Peyer's patch (tissue), 4 donors: Measurements from ENCODE around the gene MC1R.

Experiments
- POLR2A ChIP-seq, 2 donors: fragments of 450-650 bp; IDR thresholded peaks; one replicate each; pipeline ENCODE4 v1.5.1; 2017; ENCODE audit warnings: antibody characterized with exemption in 2 of 2, mild to moderate bottlenecking in 2 of 2, moderate library complexity in 2 of 2
- TF ChIP-seq, protein P1 (sequence below), 6 experiments: fragments of 450-650 bp in 4 of 6; fragments of 200-600 bp in 2 of 6; sonication (generic) in 1 of 6; IDR thresholded peaks; one replicate each; pipeline ENCODE4 v1.5.1; 2017 to 2019; ENCODE audit warnings: antibody characterized with exemption in 6 of 6, mild to moderate bottlenecking in 3 of 6, moderate library complexity in 1 of 6

DNA sequence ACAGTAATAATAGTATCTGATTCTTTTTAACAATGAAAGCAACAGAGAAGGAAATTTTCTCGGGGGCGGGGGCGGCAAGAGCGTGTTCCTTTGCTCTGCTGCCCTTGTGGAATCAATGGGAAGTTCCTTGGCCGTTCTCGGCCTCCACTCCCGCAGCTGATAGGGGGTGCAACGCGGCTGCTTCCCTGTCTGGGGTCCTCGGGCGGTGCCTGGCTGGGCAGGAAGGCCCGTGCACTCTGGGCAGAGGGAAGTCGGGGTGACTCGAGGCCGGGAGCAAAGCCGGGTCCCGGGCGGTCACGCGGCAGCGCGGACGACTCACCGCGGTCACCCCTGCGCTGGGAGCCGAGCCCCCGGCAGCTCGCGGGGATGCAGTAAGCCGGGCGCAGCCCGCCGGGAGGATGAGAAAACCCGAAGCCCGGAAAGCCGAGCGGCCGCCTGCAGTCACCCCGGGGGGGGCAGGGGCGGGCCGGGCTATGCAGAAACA, 7.0 kb downstream of the MC1R start:
- TF ChIP-seq, protein P1, sequence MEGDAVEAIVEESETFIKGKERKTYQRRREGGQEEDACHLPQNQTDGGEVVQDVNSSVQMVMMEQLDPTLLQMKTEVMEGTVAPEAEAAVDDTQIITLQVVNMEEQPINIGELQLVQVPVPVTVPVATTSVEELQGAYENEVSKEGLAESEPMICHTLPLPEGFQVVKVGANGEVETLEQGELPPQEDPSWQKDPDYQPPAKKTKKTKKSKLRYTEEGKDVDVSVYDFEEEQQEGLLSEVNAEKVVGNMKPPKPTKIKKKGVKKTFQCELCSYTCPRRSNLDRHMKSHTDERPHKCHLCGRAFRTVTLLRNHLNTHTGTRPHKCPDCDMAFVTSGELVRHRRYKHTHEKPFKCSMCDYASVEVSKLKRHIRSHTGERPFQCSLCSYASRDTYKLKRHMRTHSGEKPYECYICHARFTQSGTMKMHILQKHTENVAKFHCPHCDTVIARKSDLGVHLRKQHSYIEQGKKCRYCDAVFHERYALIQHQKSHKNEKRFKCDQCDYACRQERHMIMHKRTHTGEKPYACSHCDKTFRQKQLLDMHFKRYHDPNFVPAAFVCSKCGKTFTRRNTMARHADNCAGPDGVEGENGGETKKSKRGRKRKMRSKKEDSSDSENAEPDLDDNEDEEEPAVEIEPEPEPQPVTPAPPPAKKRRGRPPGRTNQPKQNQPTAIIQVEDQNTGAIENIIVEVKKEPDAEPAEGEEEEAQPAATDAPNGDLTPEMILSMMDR (IDR thresholded peaks at IDR 0.05) = no peak
- TF ChIP-seq POLR2A (IDR thresholded peaks at IDR 0.05) = no peak
